ENCODE measurements around the gene LRP1B. TPM values are rescaled to one million over a fixed set of nuclear protein-coding genes. Genes with fewer than 3 reads are reported as not detected.

Gene LRP1B
- total RNA-seq, 1 experiment from 2014 or later, result 0.21 TPM

GRCh38 chr2:141605163-141605562, 525.7 kb downstream of the LRP1B start:
- BruUV-seq (replicated peaks), result no TSS peak
- Mint-ChIP-seq H3K36me3 (ENCODE audit: insufficient read depth, unreplicated experiment) (no peaks in the 10 kb centered on the region), H3K4me3 (ENCODE audit: low read depth, unreplicated experiment) (no peak overlapping the region), H3K27ac (ENCODE audit: unreplicated experiment) (no peak overlapping the region), H3K27me3 (ENCODE audit: unreplicated experiment) (no peaks in the 10 kb centered on the region), H3K4me1 (ENCODE audit: low read depth, unreplicated experiment) (peaks cover under 1% of the 10 kb centered on the region), H3K9me3 (ENCODE audit: low read depth, unreplicated experiment) (no peaks in the 10 kb centered on the region)
- CTCF ChIA-PET, result no interaction called here
- TF ChIP-seq CTCF (IDR thresholded peaks at IDR 0.05; ENCODE audit: unreplicated experiment), result no peak
- intact Hi-C loops (cut with micrococcal nuclease; ENCODE audit: unreplicated experiment), result no loop called here
- no peak for DNase-seq

GRCh38 chr2:141601511-141602152, 529.2 kb downstream of the LRP1B start:
- CTCF ChIA-PET, result no interaction called here
- no peak overlapping the region for H3K27ac Mint-ChIP-seq (ENCODE audit: unreplicated experiment)
- H3K27me3 Mint-ChIP-seq (ENCODE audit: unreplicated experiment), result no peaks in the 10 kb centered on the region
- no TSS peak for BruUV-seq (replicated peaks)
- no peak for TF ChIP-seq CTCF (IDR thresholded peaks at IDR 0.05; ENCODE audit: unreplicated experiment)
- H3K4me3 Mint-ChIP-seq (ENCODE audit: low read depth, unreplicated experiment), result no peak overlapping the region
- intact Hi-C loops (cut with micrococcal nuclease; ENCODE audit: unreplicated experiment), result no loop called here
- H3K9me3 Mint-ChIP-seq (ENCODE audit: low read depth, unreplicated experiment), result no peaks in the 10 kb centered on the region
- DNase-seq, result no peak
- no peaks in the 10 kb centered on the region for H3K36me3 Mint-ChIP-seq (ENCODE audit: insufficient read depth, unreplicated experiment)
- no peaks in the 10 kb centered on the region for H3K4me1 Mint-ChIP-seq (ENCODE audit: low read depth, unreplicated experiment)

GRCh38 chr2:141599721-141600120, 531.1 kb downstream of the LRP1B start:
- H3K9me3 Mint-ChIP-seq (ENCODE audit: low read depth, unreplicated experiment), result no peaks in the 10 kb centered on the region
- no peak overlapping the region for H3K27ac Mint-ChIP-seq (ENCODE audit: unreplicated experiment)

GRCh38 chr2:141598982-141599381, 531.8 kb downstream of the LRP1B start:
- Mint-ChIP-seq H3K27me3 (ENCODE audit: unreplicated experiment) (no peaks in the 10 kb centered on the region), H3K9me3 (ENCODE audit: low read depth, unreplicated experiment) (peaks cover under 1% of the 10 kb centered on the region), H3K4me1 (ENCODE audit: low read depth, unreplicated experiment) (no peaks in the 10 kb centered on the region), H3K36me3 (ENCODE audit: insufficient read depth, unreplicated experiment) (no peaks in the 10 kb centered on the region), H3K4me3 (ENCODE audit: low read depth, unreplicated experiment) (no peak overlapping the region), H3K27ac (ENCODE audit: unreplicated experiment) (no peak overlapping the region)
- CTCF ChIA-PET, result no interaction called here
- no peak for TF ChIP-seq CTCF (IDR thresholded peaks at IDR 0.05; ENCODE audit: unreplicated experiment)
- BruUV-seq (replicated peaks), result no TSS peak
- DNase-seq, result no peak
- intact Hi-C loops (cut with micrococcal nuclease; ENCODE audit: unreplicated experiment), result no loop called here

More at GRCh38 chr2:141599721-141600120, 531.1 kb downstream of the LRP1B start:
- Mint-ChIP-seq H3K27me3 (ENCODE audit: unreplicated experiment) (no peaks in the 10 kb centered on the region), H3K4me3 (ENCODE audit: low read depth, unreplicated experiment) (no peak overlapping the region), H3K4me1 (ENCODE audit: low read depth, unreplicated experiment) (no peaks in the 10 kb centered on the region), H3K36me3 (ENCODE audit: insufficient read depth, unreplicated experiment) (no peaks in the 10 kb centered on the region)
- CTCF ChIA-PET, result no interaction called here
- intact Hi-C loops (cut with micrococcal nuclease; ENCODE audit: unreplicated experiment), result no loop called here
- BruUV-seq (replicated peaks), result no TSS peak
- no peak for TF ChIP-seq CTCF (IDR thresholded peaks at IDR 0.05; ENCODE audit: unreplicated experiment)
- DNase-seq, result no peak
